HG02798 (cell line): Measurements from ENCODE around the gene TMEM247.

Experiments used
- ATAC-seq: cut with Tn5 transposase; IDR thresholded peaks from one replicate; pipeline ENCODE4 v1.9.1; 2021; ENCODE audit warnings: mild to moderate bottlenecking; ENCODE audit not compliant: unreplicated experiment, poor library complexity

The TMEM247 gene

GRCh38 chr2:46479265-46479664 is at the start of gene TMEM247:
Gene TMEM247 (plus strand): TSS chr2:46479565.
- ATAC-seq, result no peak

GRCh38 chr2:46430413-46430812 is 49.0 kb upstream of the TMEM247 start:
- ATAC-seq, result no peak

GRCh38 chr2:46430992-46431391 is 48.4 kb upstream of the TMEM247 start:
- ATAC-seq, result no peak

GRCh38 chr2:46431481-46432235 is 47.7 kb upstream of the TMEM247 start:
- ATAC-seq, result no peak

- ATAC-seq, result no peak
Observed at GRCh38 chr2:46434851-46435273, 44.5 kb upstream of the TMEM247 start.

- ATAC-seq, result no peak
Observed at GRCh38 chr2:46435353-46435752, 44.0 kb upstream of the TMEM247 start.

- ATAC-seq, result no peak
Observed at GRCh38 chr2:46435796-46436360, 43.5 kb upstream of the TMEM247 start.

GRCh38 chr2:46436800-46437199 is 42.6 kb upstream of the TMEM247 start:
- ATAC-seq, result no peak

- ATAC-seq, result no peak
Observed at GRCh38 chr2:46438102-46438501, 41.3 kb upstream of the TMEM247 start.

- no peak for ATAC-seq
Observed at GRCh38 chr2:46438794-46439193, 40.6 kb upstream of the TMEM247 start.

GRCh38 chr2:46439582-46439981 is 39.8 kb upstream of the TMEM247 start:
- ATAC-seq, result no peak

- no peak for ATAC-seq
Observed at GRCh38 chr2:46441838-46442712, 37.3 kb upstream of the TMEM247 start.

GRCh38 chr2:46444732-46445131 is 34.6 kb upstream of the TMEM247 start:
- ATAC-seq, result no peak

GRCh38 chr2:46445556-46445955 is 33.8 kb upstream of the TMEM247 start:
- ATAC-seq, result no peak

- ATAC-seq, result no peak
Observed at GRCh38 chr2:46446871-46447568, 32.3 kb upstream of the TMEM247 start.

- ATAC-seq, result no peak
Observed at GRCh38 chr2:46447649-46448048, 31.7 kb upstream of the TMEM247 start.

- no peak for ATAC-seq
Observed at GRCh38 chr2:46448111-46448510, 31.3 kb upstream of the TMEM247 start.

- ATAC-seq, result no peak
Observed at GRCh38 chr2:46448641-46449040, 30.7 kb upstream of the TMEM247 start.

GRCh38 chr2:46449700-46450099 is 29.7 kb upstream of the TMEM247 start:
- no peak for ATAC-seq

- no peak for ATAC-seq
Observed at GRCh38 chr2:46451131-46451711, 28.1 kb upstream of the TMEM247 start.
